Suprapubic skin (tissue), 4 donors: ENCODE results near the gene AP3B1.
"Not testable (repeated sequence)": the region's sequence is repeated elsewhere in the genome, so short reads cannot be mapped to it uniquely, and the experiment has no call there.

Experiments
- EP300 ChIP-seq: sonication (generic); formaldehyde crosslinking; IDR thresholded peaks from one replicate; pipeline ENCODE4 v1.6.1; 2017; ENCODE audit warnings: antibody characterized with exemption
- POLR2A ChIP-seq, 2 donors: fragments of 450-650 bp; IDR thresholded peaks; one replicate each; pipeline ENCODE4 v1.6.1; 2017; ENCODE audit warnings: antibody characterized with exemption in 2 of 2, mild to moderate bottlenecking in 2 of 2, moderate library complexity in 2 of 2
- POLR2AphosphoS5 ChIP-seq, 3 donors: sonication (generic); formaldehyde crosslinking; IDR thresholded peaks; one replicate each; pipeline ENCODE4 v1.6.1; 2017; ENCODE audit warnings: antibody characterized with exemption in 3 of 3
- TF ChIP-seq, protein P1 (sequence below), 2 donors: fragments of 200-600 bp in 1 of 2; fragments of 450-650 bp in 1 of 2; sonication (generic) in 1 of 2; IDR thresholded peaks; one replicate each; pipeline ENCODE4 v1.5.1; 2016 to 2019; ENCODE audit warnings: antibody characterized with exemption in 2 of 2, mild to moderate bottlenecking in 1 of 2, moderate library complexity in 1 of 2

DNA sequence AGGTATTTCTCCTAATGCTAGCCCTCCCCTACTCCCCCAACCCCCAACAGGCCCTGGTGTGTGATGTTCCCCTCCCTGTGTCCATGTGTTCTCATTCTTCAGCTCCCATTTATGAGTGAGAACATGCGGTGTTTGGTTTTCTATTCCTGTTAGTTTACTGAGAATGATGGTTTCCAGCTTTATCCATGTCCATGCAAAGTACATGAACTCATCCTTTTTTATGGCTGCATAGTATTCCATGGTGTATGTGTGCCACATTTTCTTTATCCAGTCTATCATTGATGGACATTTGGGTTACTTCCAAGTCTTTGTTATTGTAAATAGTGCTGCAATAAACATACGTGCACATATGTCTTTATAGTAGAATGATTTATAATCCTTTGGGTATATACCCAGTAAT is 247.7 kb downstream of the AP3B1 start:
- TF ChIP-seq, protein P1, sequence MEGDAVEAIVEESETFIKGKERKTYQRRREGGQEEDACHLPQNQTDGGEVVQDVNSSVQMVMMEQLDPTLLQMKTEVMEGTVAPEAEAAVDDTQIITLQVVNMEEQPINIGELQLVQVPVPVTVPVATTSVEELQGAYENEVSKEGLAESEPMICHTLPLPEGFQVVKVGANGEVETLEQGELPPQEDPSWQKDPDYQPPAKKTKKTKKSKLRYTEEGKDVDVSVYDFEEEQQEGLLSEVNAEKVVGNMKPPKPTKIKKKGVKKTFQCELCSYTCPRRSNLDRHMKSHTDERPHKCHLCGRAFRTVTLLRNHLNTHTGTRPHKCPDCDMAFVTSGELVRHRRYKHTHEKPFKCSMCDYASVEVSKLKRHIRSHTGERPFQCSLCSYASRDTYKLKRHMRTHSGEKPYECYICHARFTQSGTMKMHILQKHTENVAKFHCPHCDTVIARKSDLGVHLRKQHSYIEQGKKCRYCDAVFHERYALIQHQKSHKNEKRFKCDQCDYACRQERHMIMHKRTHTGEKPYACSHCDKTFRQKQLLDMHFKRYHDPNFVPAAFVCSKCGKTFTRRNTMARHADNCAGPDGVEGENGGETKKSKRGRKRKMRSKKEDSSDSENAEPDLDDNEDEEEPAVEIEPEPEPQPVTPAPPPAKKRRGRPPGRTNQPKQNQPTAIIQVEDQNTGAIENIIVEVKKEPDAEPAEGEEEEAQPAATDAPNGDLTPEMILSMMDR (IDR thresholded peaks at IDR 0.05): not testable (repeated sequence)
- not testable (repeated sequence) for TF ChIP-seq EP300; POLR2A (IDR thresholded peaks at IDR 0.05); POLR2AphosphoS5 (IDR thresholded peaks at IDR 0.05)
